GM18520 (cell line): ENCODE measurements around the gene SEC11C.
"Not testable (repeated sequence)": the region's sequence is repeated elsewhere in the genome, so short reads cannot be mapped to it uniquely, and the experiment has no call there.

Source experiments
- ATAC-seq: cut with Tn5 transposase; IDR thresholded peaks from one replicate; pipeline ENCODE4 v1.9.1; 2021; ENCODE audit not compliant: unreplicated experiment

The SEC11C gene

GRCh38 chr18:59139615-59140301, at the start of gene SEC11C:
Gene SEC11C (plus strand): TSS chr18:59139884. CDS start chr18:59139949, 65 bp downstream.
- peak; percentile 71 for ATAC-seq

- no peak for ATAC-seq
These were observed 48.6 kb upstream of the SEC11C start for GRCh38 chr18:59090966-59091603.

- no peak for ATAC-seq
These were observed 46.0 kb upstream of the SEC11C start for GRCh38 chr18:59093668-59094067.

- no peak for ATAC-seq
These were observed 45.1 kb upstream of the SEC11C start for GRCh38 chr18:59094569-59094968.

GRCh38 chr18:59096098-59096789, 43.4 kb upstream of the SEC11C start:
- ATAC-seq: no peak

- no peak for ATAC-seq
These were observed 37.8 kb upstream of the SEC11C start for GRCh38 chr18:59101830-59102414.

GRCh38 chr18:59109375-59109774, 30.3 kb upstream of the SEC11C start:
- ATAC-seq: no peak

- ATAC-seq: no peak
These were observed 25.5 kb upstream of the SEC11C start for GRCh38 chr18:59114160-59114559.

- ATAC-seq: no peak
These were observed 15.9 kb upstream of the SEC11C start for GRCh38 chr18:59123588-59124369.

GRCh38 chr18:59124370-59124704, 15.3 kb upstream of the SEC11C start:
- ATAC-seq: no peak

GRCh38 chr18:59127047-59127446, 12.6 kb upstream of the SEC11C start:
- no peak for ATAC-seq

GRCh38 chr18:59129951-59130703, 9.6 kb upstream of the SEC11C start:
- ATAC-seq: no peak

GRCh38 chr18:59132810-59133465, 6.7 kb upstream of the SEC11C start:
- no peak for ATAC-seq

- ATAC-seq: peak; percentile 35
These were observed 431 bp upstream of the SEC11C start for GRCh38 chr18:59139291-59139614.

GRCh38 chr18:59140302-59140885, 710 bp downstream of the SEC11C start:
- no peak for ATAC-seq

GRCh38 chr18:59141294-59142068, 1.8 kb downstream of the SEC11C start:
- ATAC-seq: no peak

- ATAC-seq: peak; percentile 19
These were observed 2.6 kb downstream of the SEC11C start for GRCh38 chr18:59142274-59142673.

GRCh38 chr18:59142800-59143416, 3.2 kb downstream of the SEC11C start:
- not testable (repeated sequence) for ATAC-seq
